K562 (cell line): ENCODE results near the gene CSNK1D. TPM values are rescaled to one million over a fixed set of nuclear protein-coding genes. Genes with fewer than 3 reads are reported as not detected.

Experiments used
- CBX2 ChIP-seq: fragments of 200-600 bp; sonication (generic); IDR thresholded peaks from one replicate; pipeline ENCODE4 v1.6.1; 2012; ENCODE audit warnings: mild to moderate bottlenecking, low read length, inconsistent platforms; ENCODE audit not compliant: insufficient read depth, poor library complexity, severe bottlenecking
- CXXC5 ChIP-seq: fragments of 250-450 bp; sonication (Bioruptor Pico); IDR thresholded peaks from 2 replicates; pipeline ENCODE4 v1.8.0; 2022; ENCODE audit warnings: inconsistent platforms, mild to moderate bottlenecking, moderate library complexity
- ESRRA ChIP-seq: fragments of 450-650 bp; IDR thresholded peaks from 2 replicates; pipeline ENCODE4 v1.6.1; 2014; ENCODE audit warnings: low read depth, mild to moderate bottlenecking, moderate library complexity, borderline replicate concordance
- FOS ChIP-seq: IDR thresholded peaks from 3 replicates; pipeline ENCODE4 v1.6.1; 2011; ENCODE audit not compliant: insufficient read length; ENCODE audit errors: extremely low read depth
- FOXA1 ChIP-seq: fragments of 450-650 bp; IDR thresholded peaks from 2 replicates; pipeline ENCODE4 v1.6.1; 2016; ENCODE audit warnings: mild to moderate bottlenecking, borderline replicate concordance
- HEY1 ChIP-seq: fragments of 250-450 bp; sonication (Bioruptor Pico); IDR thresholded peaks from 2 replicates; pipeline ENCODE4 v1.5.0; 2020; ENCODE audit warnings: mild to moderate bottlenecking, moderate library complexity, borderline replicate concordance
- IFI16 ChIP-seq: fragments of 250-450 bp; sonication (Bioruptor Pico); IDR thresholded peaks from 2 replicates; pipeline ENCODE4 v2.1.2; 2022; ENCODE audit warnings: mild to moderate bottlenecking, inconsistent platforms
- LARP7 ChIP-seq: fragments of 450-650 bp; IDR thresholded peaks from 2 replicates; pipeline ENCODE4 v1.6.1; 2016
- MYBL2 ChIP-seq, 2 experiments: fragments of 450-650 bp in 1 of 2; sonication (generic) in 1 of 2; formaldehyde crosslinking in 1 of 2; IDR thresholded peaks; 2 replicates each; pipeline versions ENCODE4 v1.6.1 to v1.8.1; 2017 to 2022; ENCODE audit warnings: borderline replicate concordance in 1 of 2, inconsistent platforms in 1 of 2, low read depth in 1 of 2, mild to moderate bottlenecking in 1 of 2, missing genetic modification reagents in 1 of 2, moderate library complexity in 1 of 2
- TSC22D4 ChIP-seq: fragments of 450-650 bp; IDR thresholded peaks from 2 replicates; pipeline ENCODE4 v1.6.1; 2016; ENCODE audit warnings: missing genetic modification characterization, missing biosample characterization, control low read depth
- ZNF134 ChIP-seq: fragments of 250-450 bp; sonication (Bioruptor Pico); conservative IDR thresholded peaks from 2 replicates; pipeline ENCODE4 v1.4.0; 2020
- ZNF146 ChIP-seq: IDR thresholded peaks from one replicate; pipeline ENCODE4 v1.6.1; 2018; ENCODE audit warnings: missing compliant biosample characterization; ENCODE audit not compliant: unreplicated experiment
- ZNF41 ChIP-seq: fragments of 250-450 bp; sonication (Bioruptor Pico); conservative IDR thresholded peaks from 2 replicates; pipeline ENCODE4 v1.4.0; 2020; ENCODE audit warnings: mild to moderate bottlenecking
- polyA plus RNA-seq, 8 experiments: library from polyadenylated mRNA; depleted of rRNA in 4 of 8; stranded (reverse) in 5 of 8; unstranded in 3 of 8; fragments of >200 nt; fragmentation: Nextera tagmentation in 2 of 8; fragmentation: Illumina TruSeq in 1 of 8; extraction: Ambion mirVana in 2 of 8; extraction: Trizol in 1 of 8; gene quantifications; 2 replicates each; pipeline versions ENCODE4 v1.2.1 to v1.2.3, GENCODE V29; 2011 to 2014; ENCODE audit warnings: inconsistent platforms in 1 of 8, missing spikeins in 1 of 8
- total RNA-seq, 7 experiments: library from RNA; depleted of rRNA in 6 of 7; stranded (reverse); fragments of >200 nt in 6 of 7; fragmentation: Illumina TruSeq in 2 of 7; extraction: Trizol in 2 of 7; gene quantifications; 2 replicates each; pipeline versions ENCODE4 v1.2.1 to v1.2.3, GENCODE V29; 2011 to 2021; ENCODE audit warnings: low replicate concordance in 1 of 7
- TF ChIP-seq, protein P1 (sequence below): fragments of 450-650 bp; IDR thresholded peaks from 2 replicates; pipeline ENCODE4 v1.6.1; 2016; ENCODE audit warnings: antibody characterized with exemption
- TF ChIP-seq, protein P2 (sequence below): fragments of 150-350 bp; IDR thresholded peaks from 2 replicates; pipeline ENCODE4 v1.6.1; 2014; ENCODE audit warnings: low read depth, mild to moderate bottlenecking, low read length, borderline replicate concordance
- TF ChIP-seq, protein P3 (sequence below): sonication (generic); formaldehyde crosslinking; IDR thresholded peaks from 2 replicates; pipeline ENCODE4 v1.8.0; 2022; ENCODE audit warnings: mild to moderate bottlenecking, missing genetic modification reagents

Gene CSNK1D
- total and polyA plus RNA-seq, 9 of the 15 experiments (the other 6 are each of a cell fraction or from before 2014, with no cell fraction given) = 6.5 to 133 (median 41.3) TPM

DNA sequence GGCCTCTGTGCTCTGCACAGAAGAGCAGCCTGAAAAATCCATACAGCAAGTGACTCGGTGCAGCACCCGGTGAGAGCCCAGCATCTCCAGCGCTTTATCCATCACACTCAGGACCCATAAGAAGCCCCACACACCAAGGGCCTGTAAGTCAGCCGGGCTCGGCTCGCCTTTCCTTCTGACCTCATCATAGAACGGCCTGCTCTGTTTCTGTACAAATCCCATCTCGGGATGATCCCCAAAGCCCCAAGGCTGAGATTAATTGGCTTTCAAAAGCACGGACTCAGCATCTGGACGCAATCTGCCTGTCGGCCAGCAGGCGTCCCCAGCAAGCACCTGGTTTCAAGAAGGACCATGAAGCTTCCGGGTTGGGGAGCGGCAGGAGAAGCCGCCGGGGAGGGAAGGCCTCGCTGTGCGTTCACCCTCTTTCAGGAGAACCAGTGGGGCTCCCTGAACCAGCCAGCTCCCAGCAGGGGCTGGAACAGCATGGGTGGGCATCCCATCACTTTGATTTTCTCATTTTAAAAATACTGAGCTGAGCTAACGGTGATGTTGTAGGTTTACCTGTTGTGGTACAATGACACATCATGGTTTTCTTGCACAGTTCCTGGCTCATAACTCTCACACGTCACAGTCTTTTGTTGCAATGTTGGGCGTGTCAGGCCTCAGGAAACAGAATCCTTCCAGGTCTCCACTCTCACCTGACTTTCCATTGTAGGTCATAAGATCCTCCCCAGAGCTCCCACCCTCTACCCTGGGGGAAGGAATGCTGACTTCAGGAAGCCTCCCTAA lies 67.6 kb downstream of the CSNK1D start (continued):
- TF ChIP-seq ESRRA (no peak), FOS (no peak), FOXA1 (no peak), LARP7 (no peak), ZNF134 (CRISPR knock-in tag) (0 out of 2 replicates have a peak, but pooled peaks have one; percentile 33), ZNF41 (0 out of 2 replicates have a peak, but pooled peaks have one; percentile 55), CXXC5 (CRISPR knock-in tag) (peak; percentile 59), MYBL2 (IDR thresholded peaks at IDR 0.05; ENCODE audit: low read depth) (no peak), MYBL2 (CRISPR knock-in tag; IDR thresholded peaks at IDR 0.05; ENCODE audit: borderline replicate concordance) (no peak), TSC22D4 (tag) (no peak), HEY1 (no peak), CBX2 (no peak), ZNF146 (no peak), IFI16 (CRISPR knock-in tag) (no peak)
- TF ChIP-seq, protein P1, sequence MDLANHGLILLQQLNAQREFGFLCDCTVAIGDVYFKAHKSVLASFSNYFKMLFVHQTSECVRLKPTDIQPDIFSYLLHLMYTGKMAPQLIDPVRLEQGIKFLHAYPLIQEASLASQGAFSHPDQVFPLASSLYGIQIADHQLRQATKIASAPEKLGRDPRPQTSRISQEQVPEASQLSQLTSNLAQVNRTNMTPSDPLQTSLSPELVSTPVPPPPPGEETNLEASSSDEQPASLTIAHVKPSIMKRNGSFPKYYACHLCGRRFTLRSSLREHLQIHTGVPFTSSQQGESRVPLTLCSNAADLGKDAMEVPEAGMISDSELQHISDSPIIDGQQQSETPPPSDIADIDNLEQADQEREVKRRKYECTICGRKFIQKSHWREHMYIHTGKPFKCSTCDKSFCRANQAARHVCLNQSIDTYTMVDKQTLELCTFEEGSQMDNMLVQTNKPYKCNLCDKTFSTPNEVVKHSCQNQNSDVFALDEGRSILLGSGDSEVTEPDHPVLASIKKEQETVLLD = no peak; the same call in 1 of the 2 replicates
- TF ChIP-seq, protein P2, sequence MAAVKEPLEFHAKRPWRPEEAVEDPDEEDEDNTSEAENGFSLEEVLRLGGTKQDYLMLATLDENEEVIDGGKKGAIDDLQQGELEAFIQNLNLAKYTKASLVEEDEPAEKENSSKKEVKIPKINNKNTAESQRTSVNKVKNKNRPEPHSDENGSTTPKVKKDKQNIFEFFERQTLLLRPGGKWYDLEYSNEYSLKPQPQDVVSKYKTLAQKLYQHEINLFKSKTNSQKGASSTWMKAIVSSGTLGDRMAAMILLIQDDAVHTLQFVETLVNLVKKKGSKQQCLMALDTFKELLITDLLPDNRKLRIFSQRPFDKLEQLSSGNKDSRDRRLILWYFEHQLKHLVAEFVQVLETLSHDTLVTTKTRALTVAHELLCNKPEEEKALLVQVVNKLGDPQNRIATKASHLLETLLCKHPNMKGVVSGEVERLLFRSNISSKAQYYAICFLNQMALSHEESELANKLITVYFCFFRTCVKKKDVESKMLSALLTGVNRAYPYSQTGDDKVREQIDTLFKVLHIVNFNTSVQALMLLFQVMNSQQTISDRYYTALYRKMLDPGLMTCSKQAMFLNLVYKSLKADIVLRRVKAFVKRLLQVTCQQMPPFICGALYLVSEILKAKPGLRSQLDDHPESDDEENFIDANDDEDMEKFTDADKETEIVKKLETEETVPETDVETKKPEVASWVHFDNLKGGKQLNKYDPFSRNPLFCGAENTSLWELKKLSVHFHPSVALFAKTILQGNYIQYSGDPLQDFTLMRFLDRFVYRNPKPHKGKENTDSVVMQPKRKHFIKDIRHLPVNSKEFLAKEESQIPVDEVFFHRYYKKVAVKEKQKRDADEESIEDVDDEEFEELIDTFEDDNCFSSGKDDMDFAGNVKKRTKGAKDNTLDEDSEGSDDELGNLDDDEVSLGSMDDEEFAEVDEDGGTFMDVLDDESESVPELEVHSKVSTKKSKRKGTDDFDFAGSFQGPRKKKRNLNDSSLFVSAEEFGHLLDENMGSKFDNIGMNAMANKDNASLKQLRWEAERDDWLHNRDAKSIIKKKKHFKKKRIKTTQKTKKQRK = no peak
- TF ChIP-seq, protein P3, sequence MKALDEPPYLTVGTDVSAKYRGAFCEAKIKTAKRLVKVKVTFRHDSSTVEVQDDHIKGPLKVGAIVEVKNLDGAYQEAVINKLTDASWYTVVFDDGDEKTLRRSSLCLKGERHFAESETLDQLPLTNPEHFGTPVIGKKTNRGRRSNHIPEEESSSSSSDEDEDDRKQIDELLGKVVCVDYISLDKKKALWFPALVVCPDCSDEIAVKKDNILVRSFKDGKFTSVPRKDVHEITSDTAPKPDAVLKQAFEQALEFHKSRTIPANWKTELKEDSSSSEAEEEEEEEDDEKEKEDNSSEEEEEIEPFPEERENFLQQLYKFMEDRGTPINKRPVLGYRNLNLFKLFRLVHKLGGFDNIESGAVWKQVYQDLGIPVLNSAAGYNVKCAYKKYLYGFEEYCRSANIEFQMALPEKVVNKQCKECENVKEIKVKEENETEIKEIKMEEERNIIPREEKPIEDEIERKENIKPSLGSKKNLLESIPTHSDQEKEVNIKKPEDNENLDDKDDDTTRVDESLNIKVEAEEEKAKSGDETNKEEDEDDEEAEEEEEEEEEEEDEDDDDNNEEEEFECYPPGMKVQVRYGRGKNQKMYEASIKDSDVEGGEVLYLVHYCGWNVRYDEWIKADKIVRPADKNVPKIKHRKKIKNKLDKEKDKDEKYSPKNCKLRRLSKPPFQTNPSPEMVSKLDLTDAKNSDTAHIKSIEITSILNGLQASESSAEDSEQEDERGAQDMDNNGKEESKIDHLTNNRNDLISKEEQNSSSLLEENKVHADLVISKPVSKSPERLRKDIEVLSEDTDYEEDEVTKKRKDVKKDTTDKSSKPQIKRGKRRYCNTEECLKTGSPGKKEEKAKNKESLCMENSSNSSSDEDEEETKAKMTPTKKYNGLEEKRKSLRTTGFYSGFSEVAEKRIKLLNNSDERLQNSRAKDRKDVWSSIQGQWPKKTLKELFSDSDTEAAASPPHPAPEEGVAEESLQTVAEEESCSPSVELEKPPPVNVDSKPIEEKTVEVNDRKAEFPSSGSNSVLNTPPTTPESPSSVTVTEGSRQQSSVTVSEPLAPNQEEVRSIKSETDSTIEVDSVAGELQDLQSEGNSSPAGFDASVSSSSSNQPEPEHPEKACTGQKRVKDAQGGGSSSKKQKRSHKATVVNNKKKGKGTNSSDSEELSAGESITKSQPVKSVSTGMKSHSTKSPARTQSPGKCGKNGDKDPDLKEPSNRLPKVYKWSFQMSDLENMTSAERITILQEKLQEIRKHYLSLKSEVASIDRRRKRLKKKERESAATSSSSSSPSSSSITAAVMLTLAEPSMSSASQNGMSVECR (CRISPR knock-in tag) = peak; percentile 67; the same call in 1 of the 2 replicates
